DMS 273 treated with DMSO at 0.1 percent for 48 hours (cell line): ENCODE data around the gene MFRP.

ENCODE experiments used
- DNase-seq: peaks from one replicate; lab custom pipeline; 2025; lab: John Stamatoyannopoulos, UW

MFRP gene

GRCh38 chr11:119359365-119360214, 13.1 kb upstream of the MFRP start:
- DNase-seq, result no peak

GRCh38 chr11:119357074-119357473, 10.6 kb upstream of the MFRP start:
- DNase-seq, result no peak

GRCh38 chr11:119356349-119357031, 10.0 kb upstream of the MFRP start:
- DNase-seq, result no peak

- DNase-seq, result no peak
Measured at GRCh38 chr11:119355091-119355843, 8.8 kb upstream of the MFRP start.

- no peak for DNase-seq
Measured at GRCh38 chr11:119352857-119353260, 6.4 kb upstream of the MFRP start.

- no peak for DNase-seq
Measured at GRCh38 chr11:119351232-119351631, 4.7 kb upstream of the MFRP start.

- no peak for DNase-seq
Measured at GRCh38 chr11:119350302-119350701, 3.8 kb upstream of the MFRP start.

- no peak for DNase-seq
Measured at GRCh38 chr11:119347940-119348605, 1.6 kb upstream of the MFRP start.

GRCh38 chr11:119347242-119347641, 737 bp upstream of the MFRP start:
- no peak for DNase-seq

GRCh38 chr11:119345685-119346084, 820 bp downstream of the MFRP start:
- DNase-seq, result no peak

GRCh38 chr11:119344291-119345010, 2.1 kb downstream of the MFRP start:
- DNase-seq, result no peak

GRCh38 chr11:119343726-119344125, 2.8 kb downstream of the MFRP start:
- no peak for DNase-seq

GRCh38 chr11:119342362-119343130, 4.0 kb downstream of the MFRP start:
- DNase-seq, result no peak

GRCh38 chr11:119342023-119342300, 4.5 kb downstream of the MFRP start:
- no peak for DNase-seq

GRCh38 chr11:119341222-119342022, 5.1 kb downstream of the MFRP start:
- DNase-seq, result no peak

- no peak for DNase-seq
Measured at GRCh38 chr11:119340335-119341221, 5.9 kb downstream of the MFRP start, which contains the start of gene C1QTNF5. C1QTNF5 (minus strand) TSS chr11:119340883; CDS start chr11:119340397, 486 bp downstream.

GRCh38 chr11:119339589-119340334, 6.7 kb downstream of the MFRP start:
- no peak for DNase-seq

- DNase-seq, result no peak
Measured at GRCh38 chr11:119338965-119339588, 7.4 kb downstream of the MFRP start.
